Measurements from ENCODE around the gene FAM89A.

GRCh38 chr1:231076802-231077201, 36.7 kb upstream of the FAM89A start:
- TF ChIP-seq EZH2 (IDR thresholded peaks at IDR 0.05) (no peak), POLR2AphosphoS5 (IDR thresholded peaks at IDR 0.05; ENCODE audit: borderline replicate concordance, low read depth, low read length) (no peak), FOXP2 (optimal IDR thresholded peaks at IDR 0.05; ENCODE audit: control extremely low read depth, extremely low read length, insufficient read depth) (no peak)

All from SK-N-MC (cell line).